ENCODE measurements around the gene BRICD5. TPM values are rescaled to one million over a fixed set of nuclear protein-coding genes. Genes with fewer than 3 reads are reported as not detected.
A peak's percentile ranks its signal among the peaks of the same experiment; 100 is the strongest.

BRICD5 gene
- total and polyA plus RNA-seq, 2 of the 13 experiments (the other 11 are each of a cell fraction or from before 2014, with no cell fraction given): 1.6 to 5.8 TPM

DNA sequence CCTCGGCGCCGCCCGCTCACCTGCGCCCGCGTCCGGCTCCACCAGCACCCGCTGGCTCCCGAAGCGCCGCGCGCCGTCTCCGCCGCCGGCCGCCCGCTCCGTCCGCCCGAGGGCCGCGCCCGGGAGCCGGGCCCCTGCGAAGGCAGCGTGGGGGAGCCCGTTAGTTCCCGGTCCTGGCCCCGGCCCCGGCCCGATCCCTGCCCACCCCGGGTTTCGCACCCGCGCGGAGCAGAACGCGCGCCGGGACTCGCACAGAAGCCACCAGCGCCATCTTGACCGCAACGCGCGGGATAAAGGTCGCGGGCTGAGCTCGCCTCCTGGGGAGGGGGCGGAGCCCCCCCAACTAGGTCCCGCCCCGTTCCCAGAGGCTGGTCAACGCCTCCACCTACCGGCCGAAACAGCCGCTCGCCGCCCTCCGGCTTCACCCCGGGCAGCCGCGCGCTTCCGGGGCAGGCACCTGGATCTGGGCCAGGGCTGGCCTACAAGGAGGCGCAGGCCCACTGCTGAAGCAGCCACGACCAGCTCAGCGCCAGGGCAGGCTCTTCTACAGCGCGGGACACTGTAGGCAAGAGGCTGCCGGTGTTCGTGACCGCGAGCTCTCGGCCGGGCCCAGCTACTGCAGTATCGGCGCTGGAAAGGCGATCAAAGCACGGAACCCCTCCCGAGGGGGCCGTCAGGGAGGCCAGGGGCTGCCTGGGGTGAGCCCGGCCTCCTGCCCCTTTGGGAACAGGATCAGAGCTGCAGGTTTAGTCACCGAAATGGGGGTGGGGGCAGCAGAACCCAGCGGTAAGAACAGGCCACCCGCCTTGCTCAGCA lies 40.8 kb upstream of the BRICD5 start, which contains the start of gene ECI1 (continued):
- TF ChIP-seq, protein P1, sequence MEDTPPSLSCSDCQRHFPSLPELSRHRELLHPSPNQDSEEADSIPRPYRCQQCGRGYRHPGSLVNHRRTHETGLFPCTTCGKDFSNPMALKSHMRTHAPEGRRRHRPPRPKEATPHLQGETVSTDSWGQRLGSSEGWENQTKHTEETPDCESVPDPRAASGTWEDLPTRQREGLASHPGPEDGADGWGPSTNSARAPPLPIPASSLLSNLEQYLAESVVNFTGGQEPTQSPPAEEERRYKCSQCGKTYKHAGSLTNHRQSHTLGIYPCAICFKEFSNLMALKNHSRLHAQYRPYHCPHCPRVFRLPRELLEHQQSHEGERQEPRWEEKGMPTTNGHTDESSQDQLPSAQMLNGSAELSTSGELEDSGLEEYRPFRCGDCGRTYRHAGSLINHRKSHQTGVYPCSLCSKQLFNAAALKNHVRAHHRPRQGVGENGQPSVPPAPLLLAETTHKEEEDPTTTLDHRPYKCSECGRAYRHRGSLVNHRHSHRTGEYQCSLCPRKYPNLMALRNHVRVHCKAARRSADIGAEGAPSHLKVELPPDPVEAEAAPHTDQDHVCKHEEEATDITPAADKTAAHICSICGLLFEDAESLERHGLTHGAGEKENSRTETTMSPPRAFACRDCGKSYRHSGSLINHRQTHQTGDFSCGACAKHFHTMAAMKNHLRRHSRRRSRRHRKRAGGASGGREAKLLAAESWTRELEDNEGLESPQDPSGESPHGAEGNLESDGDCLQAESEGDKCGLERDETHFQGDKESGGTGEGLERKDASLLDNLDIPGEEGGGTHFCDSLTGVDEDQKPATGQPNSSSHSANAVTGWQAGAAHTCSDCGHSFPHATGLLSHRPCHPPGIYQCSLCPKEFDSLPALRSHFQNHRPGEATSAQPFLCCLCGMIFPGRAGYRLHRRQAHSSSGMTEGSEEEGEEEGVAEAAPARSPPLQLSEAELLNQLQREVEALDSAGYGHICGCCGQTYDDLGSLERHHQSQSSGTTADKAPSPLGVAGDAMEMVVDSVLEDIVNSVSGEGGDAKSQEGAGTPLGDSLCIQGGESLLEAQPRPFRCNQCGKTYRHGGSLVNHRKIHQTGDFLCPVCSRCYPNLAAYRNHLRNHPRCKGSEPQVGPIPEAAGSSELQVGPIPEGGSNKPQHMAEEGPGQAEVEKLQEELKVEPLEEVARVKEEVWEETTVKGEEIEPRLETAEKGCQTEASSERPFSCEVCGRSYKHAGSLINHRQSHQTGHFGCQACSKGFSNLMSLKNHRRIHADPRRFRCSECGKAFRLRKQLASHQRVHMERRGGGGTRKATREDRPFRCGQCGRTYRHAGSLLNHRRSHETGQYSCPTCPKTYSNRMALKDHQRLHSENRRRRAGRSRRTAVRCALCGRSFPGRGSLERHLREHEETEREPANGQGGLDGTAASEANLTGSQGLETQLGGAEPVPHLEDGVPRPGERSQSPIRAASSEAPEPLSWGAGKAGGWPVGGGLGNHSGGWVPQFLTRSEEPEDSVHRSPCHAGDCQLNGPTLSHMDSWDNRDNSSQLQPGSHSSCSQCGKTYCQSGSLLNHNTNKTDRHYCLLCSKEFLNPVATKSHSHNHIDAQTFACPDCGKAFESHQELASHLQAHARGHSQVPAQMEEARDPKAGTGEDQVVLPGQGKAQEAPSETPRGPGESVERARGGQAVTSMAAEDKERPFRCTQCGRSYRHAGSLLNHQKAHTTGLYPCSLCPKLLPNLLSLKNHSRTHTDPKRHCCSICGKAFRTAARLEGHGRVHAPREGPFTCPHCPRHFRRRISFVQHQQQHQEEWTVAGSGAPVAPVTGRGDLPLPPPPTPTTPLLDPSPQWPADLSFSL (CRISPR knock-in tag; IDR thresholded peaks at IDR 0.05): no peak; the same call in 1 of the 2 replicates
- no peak for TF ChIP-seq MBNL3 (CRISPR knock-in tag; conservative IDR thresholded peaks at IDR 0.05)
- TF ChIP-seq ZNF180 (CRISPR knock-in tag; IDR thresholded peaks at IDR 0.05; ENCODE audit: borderline replicate concordance, low read depth): no peak
- peak; percentile 89; the same call in 1 of the 2 replicates for TF ChIP-seq ZNF556 (CRISPR knock-in tag; IDR thresholded peaks at IDR 0.05; ENCODE audit: borderline replicate concordance)
- TF ChIP-seq, protein P2, sequence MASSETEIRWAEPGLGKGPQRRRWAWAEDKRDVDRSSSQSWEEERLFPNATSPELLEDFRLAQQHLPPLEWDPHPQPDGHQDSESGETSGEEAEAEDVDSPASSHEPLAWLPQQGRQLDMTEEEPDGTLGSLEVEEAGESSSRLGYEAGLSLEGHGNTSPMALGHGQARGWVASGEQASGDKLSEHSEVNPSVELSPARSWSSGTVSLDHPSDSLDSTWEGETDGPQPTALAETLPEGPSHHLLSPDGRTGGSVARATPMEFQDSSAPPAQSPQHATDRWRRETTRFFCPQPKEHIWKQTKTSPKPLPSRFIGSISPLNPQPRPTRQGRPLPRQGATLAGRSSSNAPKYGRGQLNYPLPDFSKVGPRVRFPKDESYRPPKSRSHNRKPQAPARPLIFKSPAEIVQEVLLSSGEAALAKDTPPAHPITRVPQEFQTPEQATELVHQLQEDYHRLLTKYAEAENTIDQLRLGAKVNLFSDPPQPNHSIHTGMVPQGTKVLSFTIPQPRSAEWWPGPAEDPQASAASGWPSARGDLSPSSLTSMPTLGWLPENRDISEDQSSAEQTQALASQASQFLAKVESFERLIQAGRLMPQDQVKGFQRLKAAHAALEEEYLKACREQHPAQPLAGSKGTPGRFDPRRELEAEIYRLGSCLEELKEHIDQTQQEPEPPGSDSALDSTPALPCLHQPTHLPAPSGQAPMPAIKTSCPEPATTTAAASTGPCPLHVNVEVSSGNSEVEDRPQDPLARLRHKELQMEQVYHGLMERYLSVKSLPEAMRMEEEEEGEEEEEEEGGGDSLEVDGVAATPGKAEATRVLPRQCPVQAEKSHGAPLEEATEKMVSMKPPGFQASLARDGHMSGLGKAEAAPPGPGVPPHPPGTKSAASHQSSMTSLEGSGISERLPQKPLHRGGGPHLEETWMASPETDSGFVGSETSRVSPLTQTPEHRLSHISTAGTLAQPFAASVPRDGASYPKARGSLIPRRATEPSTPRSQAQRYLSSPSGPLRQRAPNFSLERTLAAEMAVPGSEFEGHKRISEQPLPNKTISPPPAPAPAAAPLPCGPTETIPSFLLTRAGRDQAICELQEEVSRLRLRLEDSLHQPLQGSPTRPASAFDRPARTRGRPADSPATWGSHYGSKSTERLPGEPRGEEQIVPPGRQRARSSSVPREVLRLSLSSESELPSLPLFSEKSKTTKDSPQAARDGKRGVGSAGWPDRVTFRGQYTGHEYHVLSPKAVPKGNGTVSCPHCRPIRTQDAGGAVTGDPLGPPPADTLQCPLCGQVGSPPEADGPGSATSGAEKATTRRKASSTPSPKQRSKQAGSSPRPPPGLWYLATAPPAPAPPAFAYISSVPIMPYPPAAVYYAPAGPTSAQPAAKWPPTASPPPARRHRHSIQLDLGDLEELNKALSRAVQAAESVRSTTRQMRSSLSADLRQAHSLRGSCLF (CRISPR knock-in tag; IDR thresholded peaks at IDR 0.05; ENCODE audit: borderline replicate concordance): no peak
- TF ChIP-seq, protein P3, sequence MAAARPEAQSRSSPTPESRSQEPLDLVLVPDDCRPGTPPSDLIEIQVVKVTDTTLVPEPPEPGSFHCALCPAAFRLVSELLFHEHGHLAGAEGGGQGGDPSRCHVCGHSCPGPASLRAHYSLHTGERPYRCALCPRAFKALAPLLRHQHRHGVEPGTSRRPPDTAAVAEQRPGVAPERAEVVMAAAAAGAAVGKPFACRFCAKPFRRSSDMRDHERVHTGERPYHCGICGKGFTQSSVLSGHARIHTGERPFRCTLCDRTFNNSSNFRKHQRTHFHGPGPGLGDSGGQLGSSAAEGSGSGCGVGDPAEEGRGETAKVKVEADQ (CRISPR knock-in tag; IDR thresholded peaks at IDR 0.05; ENCODE audit: borderline replicate concordance): peak; percentile 71
- peak; percentile 94 for TF ChIP-seq RAD21 (CRISPR knock-in tag; IDR thresholded peaks at IDR 0.05)
- TF ChIP-seq ZFP37 (CRISPR knock-in tag; IDR thresholded peaks at IDR 0.05; ENCODE audit: borderline replicate concordance): no peak; the same call in 1 of the 2 replicates
- peak; percentile 45; the same call in 1 of the 2 replicates for TF ChIP-seq KMT2B (CRISPR knock-in tag; IDR thresholded peaks at IDR 0.05)
- TF ChIP-seq, protein P4, sequence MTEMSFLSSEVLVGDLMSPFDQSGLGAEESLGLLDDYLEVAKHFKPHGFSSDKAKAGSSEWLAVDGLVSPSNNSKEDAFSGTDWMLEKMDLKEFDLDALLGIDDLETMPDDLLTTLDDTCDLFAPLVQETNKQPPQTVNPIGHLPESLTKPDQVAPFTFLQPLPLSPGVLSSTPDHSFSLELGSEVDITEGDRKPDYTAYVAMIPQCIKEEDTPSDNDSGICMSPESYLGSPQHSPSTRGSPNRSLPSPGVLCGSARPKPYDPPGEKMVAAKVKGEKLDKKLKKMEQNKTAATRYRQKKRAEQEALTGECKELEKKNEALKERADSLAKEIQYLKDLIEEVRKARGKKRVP (CRISPR knock-in tag; IDR thresholded peaks at IDR 0.05): 0 out of 4 replicates have a peak, but pooled peaks of 1 of the 2 experiments have one; percentile 49
- no peak; the same call in 1 of the 2 replicates for TF ChIP-seq PAF1 (CRISPR knock-in tag; IDR thresholded peaks at IDR 0.05)
